ENCODE results near the gene DNASE2. TPM values are rescaled to one million over a fixed set of nuclear protein-coding genes. Genes with fewer than 3 reads are reported as not detected.
"Not testable (repeated sequence)": the region's sequence is repeated elsewhere in the genome, so short reads cannot be mapped to it uniquely, and the experiment has no call there.

DNASE2 gene
- total RNA-seq, 4 donors from 2014 or later: 24.6 to 34.4 (median 34.4) TPM

- no peak overlapping the region for H3K4me3 ChIP-seq
- TF ChIP-seq POLR2A (IDR thresholded peaks at IDR 0.05): no peak
- TF ChIP-seq EP300 (IDR thresholded peaks at IDR 0.05; ENCODE audit: low read depth): no peak
- TF ChIP-seq, protein P1, sequence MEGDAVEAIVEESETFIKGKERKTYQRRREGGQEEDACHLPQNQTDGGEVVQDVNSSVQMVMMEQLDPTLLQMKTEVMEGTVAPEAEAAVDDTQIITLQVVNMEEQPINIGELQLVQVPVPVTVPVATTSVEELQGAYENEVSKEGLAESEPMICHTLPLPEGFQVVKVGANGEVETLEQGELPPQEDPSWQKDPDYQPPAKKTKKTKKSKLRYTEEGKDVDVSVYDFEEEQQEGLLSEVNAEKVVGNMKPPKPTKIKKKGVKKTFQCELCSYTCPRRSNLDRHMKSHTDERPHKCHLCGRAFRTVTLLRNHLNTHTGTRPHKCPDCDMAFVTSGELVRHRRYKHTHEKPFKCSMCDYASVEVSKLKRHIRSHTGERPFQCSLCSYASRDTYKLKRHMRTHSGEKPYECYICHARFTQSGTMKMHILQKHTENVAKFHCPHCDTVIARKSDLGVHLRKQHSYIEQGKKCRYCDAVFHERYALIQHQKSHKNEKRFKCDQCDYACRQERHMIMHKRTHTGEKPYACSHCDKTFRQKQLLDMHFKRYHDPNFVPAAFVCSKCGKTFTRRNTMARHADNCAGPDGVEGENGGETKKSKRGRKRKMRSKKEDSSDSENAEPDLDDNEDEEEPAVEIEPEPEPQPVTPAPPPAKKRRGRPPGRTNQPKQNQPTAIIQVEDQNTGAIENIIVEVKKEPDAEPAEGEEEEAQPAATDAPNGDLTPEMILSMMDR (IDR thresholded peaks at IDR 0.05): no peak
- TF ChIP-seq POLR2AphosphoS5 (IDR thresholded peaks at IDR 0.05): no peak
- no peaks in the 10 kb centered on the region for H3K27me3 ChIP-seq
- intact Hi-C loops (cut with DNase I; ENCODE audit: low total_unique reads): no loop called here
- peaks cover 0 to 33% (median 18%) of the 10 kb centered on the region in 4 donors for H3K36me3 ChIP-seq
- peak overlapping the region in 1 of 4 donors; percentile 6 for H3K27ac ChIP-seq
- WGBS, 2 donors (ENCODE audit: low coverage in 1 of 2): 25% methylated on average over 3 of the region's 3 CpGs; no CpG with 5 or more reads in 1 of the 2 donors
- in situ Hi-C loops (cut with MboI; ENCODE audit: low pct_ligation_motif_present in 1 of 4, low pct_unique_long_range_greater_than_20kb in 1 of 4, low sequenced_read_pairs in 3 of 4): no loop called here
- no peak for DNase-seq
- H3K4me1 ChIP-seq: peaks cover 0 to 8% (median 7%) of the 10 kb centered on the region in 4 donors
- H3K9me3 ChIP-seq: no peaks in the 10 kb centered on the region
These were observed 39.8 kb upstream of the DNASE2 start for GRCh38 chr19:12921047-12921446.

- intact Hi-C loops (cut with DNase I; ENCODE audit: low total_unique reads) (no loop called here), in situ Hi-C loops (cut with MboI; ENCODE audit: low pct_ligation_motif_present in 1 of 4, low pct_unique_long_range_greater_than_20kb in 1 of 4, low sequenced_read_pairs in 3 of 4) (no loop called here)
- Histone ChIP-seq H3K9me3 (no peaks in the 10 kb centered on the region), H3K27ac (no peak overlapping the region), H3K36me3 (peaks cover 0 to 11% (median 6%) of the 10 kb centered on the region in 4 donors), H3K4me1 (peaks cover 10 to 19% (median 13%) of the 10 kb centered on the region in 4 donors), H3K27me3 (no peaks in the 10 kb centered on the region), H3K4me3 (no peak overlapping the region)
- WGBS, 2 donors (ENCODE audit: low coverage in 1 of 2): 94% methylated on average over 14 of the region's 14 CpGs; no CpG with 5 or more reads in 1 of the 2 donors
- TF ChIP-seq POLR2AphosphoS5 (IDR thresholded peaks at IDR 0.05) (no peak), EP300 (IDR thresholded peaks at IDR 0.05; ENCODE audit: low read depth) (no peak), POLR2A (IDR thresholded peaks at IDR 0.05) (no peak)
- TF ChIP-seq, protein P1 (IDR thresholded peaks at IDR 0.05): no peak
- no peak for DNase-seq
These were observed 37.0 kb upstream of the DNASE2 start for GRCh38 chr19:12918253-12918652.

- H3K9me3 ChIP-seq; DNase-seq; in situ Hi-C loops (cut with MboI; ENCODE audit: low pct_ligation_motif_present in 1 of 4, low pct_unique_long_range_greater_than_20kb in 1 of 4, low sequenced_read_pairs in 3 of 4); H3K36me3 ChIP-seq; intact Hi-C loops (cut with DNase I; ENCODE audit: low total_unique reads); H3K4me3 ChIP-seq; H3K27me3 ChIP-seq; H3K27ac ChIP-seq: not testable (repeated sequence)
- peaks cover 16 to 32% (median 19%) of the 10 kb centered on the region in 4 donors for H3K4me1 ChIP-seq
- 84% methylated on average over 4 of the region's 4 CpGs; no CpG with 5 or more reads in 1 of the 2 donors for WGBS, 2 donors (ENCODE audit: low coverage in 1 of 2)
These were observed 34.6 kb upstream of the DNASE2 start for GRCh38 chr19:12915860-12916259.

DNA sequence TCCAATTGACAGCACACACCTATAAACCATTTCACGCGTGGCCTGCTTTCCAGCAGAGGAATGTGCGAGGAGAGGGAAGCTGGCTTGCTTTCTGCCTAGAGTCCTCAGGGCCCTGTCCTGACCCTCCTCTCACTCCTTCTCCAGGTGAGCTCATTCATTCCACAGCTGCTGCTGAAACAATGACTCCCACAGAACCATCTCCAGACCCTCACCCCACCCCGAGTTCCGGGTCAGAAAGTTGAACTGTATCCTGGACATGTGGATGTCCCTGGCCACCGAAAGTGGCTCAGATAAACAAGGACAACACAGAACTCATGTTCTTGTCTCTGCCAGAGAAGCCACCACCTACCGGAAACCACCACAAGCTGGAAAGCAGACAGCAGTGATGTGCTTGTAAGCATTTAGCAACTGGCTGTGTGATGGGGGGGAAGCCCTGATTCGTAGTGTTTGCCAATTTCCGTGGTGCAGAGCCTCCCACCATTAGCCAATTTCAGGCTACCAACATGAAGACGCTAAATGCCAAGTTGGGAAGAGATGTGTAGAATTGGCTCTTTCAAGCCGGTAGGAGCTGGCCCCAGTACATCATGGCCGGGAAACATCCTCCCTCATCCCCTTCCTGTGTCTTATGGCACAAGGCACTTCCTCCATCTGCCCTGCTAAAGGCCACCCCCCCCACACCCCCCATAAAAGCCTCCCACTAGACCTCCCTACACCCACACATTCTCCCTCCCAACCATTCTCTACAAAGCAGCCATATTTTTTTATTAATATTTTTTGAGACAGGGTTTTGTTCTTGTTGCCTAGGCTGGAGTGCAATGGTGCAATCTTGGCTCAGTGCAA is 32.8 kb upstream of the DNASE2 start:
- H3K27ac ChIP-seq: peak overlapping the region; percentile 74 to 86 (median 76)
- TF ChIP-seq POLR2A (IDR thresholded peaks at IDR 0.05) (no peak), EP300 (IDR thresholded peaks at IDR 0.05; ENCODE audit: low read depth) (no peak)
- TF ChIP-seq, protein P1 (IDR thresholded peaks at IDR 0.05): no peak
- H3K4me1 ChIP-seq: peaks cover 16 to 28% (median 17%) of the 10 kb centered on the region in 4 donors
- no peak overlapping the region for H3K4me3 ChIP-seq
- 48 to 58% methylated on average over 3 to 12 of the region's 12 CpGs for WGBS, 2 donors (ENCODE audit: low coverage in 1 of 2)
- no peaks in the 10 kb centered on the region for H3K27me3 ChIP-seq
- no peaks in the 10 kb centered on the region for H3K36me3 ChIP-seq
- peak; percentile 45 for DNase-seq
- no peaks in the 10 kb centered on the region for H3K9me3 ChIP-seq
- in situ Hi-C loops (cut with MboI; ENCODE audit: low pct_ligation_motif_present in 1 of 4, low pct_unique_long_range_greater_than_20kb in 1 of 4, low sequenced_read_pairs in 3 of 4): no loop called here
- intact Hi-C loops (cut with DNase I; ENCODE audit: low total_unique reads): no loop called here

Measured in transverse colon (tissue), 4 donors.